BJ (cell line): ENCODE results near the gene TMEM248. TPM values are rescaled to one million over a fixed set of nuclear protein-coding genes. Genes with fewer than 3 reads are reported as not detected.
"Not testable (repeated sequence)": the region's sequence is repeated elsewhere in the genome, so short reads cannot be mapped to it uniquely, and the experiment has no call there.

Source experiments
- CTCF ChIA-PET: fragments of 350-600 bp; formaldehyde crosslinking; extraction: SDS; loops from one replicate; lab custom pipeline; 2021; ENCODE audit warnings: antibody characterized with exemption, inconsistent platforms; lab: Yijun Ruan, JAX
- POLR2A ChIA-PET: fragments of 300-600 bp; sonication (Branson Sonifier 250); formaldehyde crosslinking; extraction: SDS; loops from one replicate; lab custom pipeline; 2021; ENCODE audit warnings: antibody characterized with exemption; lab: Charles Lee
- DNase-seq: peaks from one replicate; pipeline ENCODE4 v3.0.0-alpha.2; 2011; ENCODE audit warnings: low read depth
- H3K27me3 ChIP-seq: 2 replicates; pipeline ENCODE4 v1.6.0; 2011; ENCODE audit warnings: low read length; ENCODE audit not compliant: control insufficient read depth, insufficient read depth
- H3K36me3 ChIP-seq: 2 replicates; pipeline ENCODE4 v1.5.1; 2011; ENCODE audit warnings: low read length; ENCODE audit not compliant: control insufficient read depth, insufficient read depth
- H3K4me3 ChIP-seq: 2 replicates; pipeline ENCODE4 v1.5.1; 2011; ENCODE audit warnings: low read depth, mild to moderate bottlenecking, control low read depth, low read length
- polyA plus RNA-seq: library from polyadenylated mRNA; depleted of rRNA; stranded (reverse); fragments of >200 nt; gene quantifications from 2 replicates; pipeline ENCODE4 v1.2.3, GENCODE V29; 2011
- TF ChIP-seq, protein P1 (sequence below): IDR thresholded peaks from 2 replicates; pipeline ENCODE4 v1.5.1; 2011; ENCODE audit warnings: low read depth, mild to moderate bottlenecking, control low read depth, inconsistent platforms, low read length, moderate library complexity; ENCODE audit not compliant: insufficient read depth

Gene TMEM248
- polyA plus RNA-seq, 1 experiment, result 281 TPM

DNA sequence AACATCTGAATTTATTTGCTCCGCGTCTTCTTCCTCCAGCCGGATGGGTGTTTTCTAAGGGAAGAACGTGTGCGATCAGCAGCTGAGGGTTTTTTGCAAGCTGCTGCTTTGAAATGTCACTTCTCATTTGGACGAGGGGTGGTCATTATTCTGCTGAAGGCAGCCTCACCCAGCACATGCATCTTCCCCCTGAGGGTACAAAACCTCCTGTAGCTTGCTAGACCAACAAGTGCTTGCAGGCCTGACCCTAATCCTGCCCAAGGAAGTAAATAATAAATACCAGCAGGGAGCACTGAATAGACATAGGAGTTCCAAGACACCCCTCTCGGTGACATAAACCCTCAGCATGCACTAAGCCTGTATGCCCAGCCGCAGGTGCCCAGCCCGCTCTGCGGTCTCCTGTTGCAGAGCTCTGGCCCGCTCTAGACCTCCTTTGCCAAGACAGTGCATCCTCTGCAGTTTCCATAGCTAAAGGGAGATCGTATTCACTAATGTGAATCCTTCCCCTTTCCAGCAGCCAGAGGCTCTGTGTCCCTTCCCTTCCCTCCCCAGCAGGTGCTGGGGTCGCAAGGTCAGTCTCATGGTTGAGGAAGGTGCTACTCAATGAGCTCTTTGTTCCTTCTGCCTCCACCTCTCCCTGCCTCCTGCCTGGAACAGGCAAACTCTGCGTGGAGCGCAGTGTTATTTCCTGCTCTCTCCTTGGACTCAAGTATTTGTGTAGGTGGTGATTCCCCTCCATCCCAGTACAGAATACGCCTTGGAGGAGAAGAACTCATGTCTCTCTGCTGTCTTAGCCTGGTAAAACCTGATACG lies 37.7 kb downstream of the TMEM248 start:
- ChIA-PET POLR2A (no interaction called here), CTCF (no interaction called here)
- TF ChIP-seq, protein P1, sequence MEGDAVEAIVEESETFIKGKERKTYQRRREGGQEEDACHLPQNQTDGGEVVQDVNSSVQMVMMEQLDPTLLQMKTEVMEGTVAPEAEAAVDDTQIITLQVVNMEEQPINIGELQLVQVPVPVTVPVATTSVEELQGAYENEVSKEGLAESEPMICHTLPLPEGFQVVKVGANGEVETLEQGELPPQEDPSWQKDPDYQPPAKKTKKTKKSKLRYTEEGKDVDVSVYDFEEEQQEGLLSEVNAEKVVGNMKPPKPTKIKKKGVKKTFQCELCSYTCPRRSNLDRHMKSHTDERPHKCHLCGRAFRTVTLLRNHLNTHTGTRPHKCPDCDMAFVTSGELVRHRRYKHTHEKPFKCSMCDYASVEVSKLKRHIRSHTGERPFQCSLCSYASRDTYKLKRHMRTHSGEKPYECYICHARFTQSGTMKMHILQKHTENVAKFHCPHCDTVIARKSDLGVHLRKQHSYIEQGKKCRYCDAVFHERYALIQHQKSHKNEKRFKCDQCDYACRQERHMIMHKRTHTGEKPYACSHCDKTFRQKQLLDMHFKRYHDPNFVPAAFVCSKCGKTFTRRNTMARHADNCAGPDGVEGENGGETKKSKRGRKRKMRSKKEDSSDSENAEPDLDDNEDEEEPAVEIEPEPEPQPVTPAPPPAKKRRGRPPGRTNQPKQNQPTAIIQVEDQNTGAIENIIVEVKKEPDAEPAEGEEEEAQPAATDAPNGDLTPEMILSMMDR, result no peak
- H3K36me3 ChIP-seq, result peaks cover 14% of the 10 kb centered on the region
- DNase-seq, result no peak
- H3K4me3 ChIP-seq, result no peak overlapping the region
- H3K27me3 ChIP-seq, result no peaks in the 10 kb centered on the region

DNA sequence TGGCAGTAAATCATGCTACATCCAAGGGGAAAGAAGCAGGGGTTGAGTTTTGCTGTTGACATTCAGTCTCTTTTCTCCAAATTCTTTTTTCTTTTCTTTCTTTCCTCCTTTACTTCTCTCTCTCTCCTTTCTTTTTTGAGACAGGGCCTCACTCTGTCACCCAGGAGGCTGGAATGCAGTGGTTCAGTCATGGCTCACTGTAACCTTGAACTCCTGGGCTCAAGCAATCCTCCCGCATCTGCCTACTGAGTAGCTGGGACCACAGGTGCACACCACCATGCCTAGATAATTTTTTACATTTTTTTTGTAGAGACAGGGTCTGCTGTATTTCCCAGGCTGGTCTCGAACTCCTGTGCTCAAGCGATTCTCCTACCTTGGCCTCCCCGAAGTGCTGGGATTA lies 39.2 kb downstream of the TMEM248 start:
- ChIA-PET POLR2A (no interaction called here), CTCF (no interaction called here)
- DNase-seq, result no peak
- Histone ChIP-seq H3K27me3 (no peaks in the 10 kb centered on the region), H3K36me3 (peaks cover 12% of the 10 kb centered on the region), H3K4me3 (no peak overlapping the region)
- TF ChIP-seq, protein P1, result no peak

DNA sequence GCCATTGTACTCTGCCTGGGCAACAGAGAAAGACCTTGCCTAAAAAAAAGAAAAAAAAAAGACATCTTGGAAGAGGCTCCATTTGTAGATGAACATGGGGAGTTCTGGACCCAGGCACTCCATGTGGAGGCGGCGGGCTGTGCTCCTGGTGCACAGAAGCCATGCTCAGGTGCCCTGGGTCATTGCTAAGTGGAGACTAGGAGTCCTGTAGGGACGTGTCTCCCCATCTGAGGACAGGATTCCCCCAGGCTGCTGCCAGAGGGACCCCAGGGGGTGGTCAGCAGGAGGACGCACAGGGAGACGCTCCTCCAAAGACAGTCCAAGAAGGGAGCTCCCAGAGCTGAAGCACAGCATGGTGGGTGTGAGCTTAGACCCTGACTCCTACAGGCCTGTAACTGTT lies 40.1 kb downstream of the TMEM248 start:
- H3K36me3 ChIP-seq, result peaks cover 7% of the 10 kb centered on the region; the same call in 1 of the 2 replicates
- TF ChIP-seq, protein P1, result no peak
- no peaks in the 10 kb centered on the region for H3K27me3 ChIP-seq
- ChIA-PET CTCF (no interaction called here), POLR2A (no interaction called here)
- H3K4me3 ChIP-seq, result no peak overlapping the region
- no peak for DNase-seq

DNA sequence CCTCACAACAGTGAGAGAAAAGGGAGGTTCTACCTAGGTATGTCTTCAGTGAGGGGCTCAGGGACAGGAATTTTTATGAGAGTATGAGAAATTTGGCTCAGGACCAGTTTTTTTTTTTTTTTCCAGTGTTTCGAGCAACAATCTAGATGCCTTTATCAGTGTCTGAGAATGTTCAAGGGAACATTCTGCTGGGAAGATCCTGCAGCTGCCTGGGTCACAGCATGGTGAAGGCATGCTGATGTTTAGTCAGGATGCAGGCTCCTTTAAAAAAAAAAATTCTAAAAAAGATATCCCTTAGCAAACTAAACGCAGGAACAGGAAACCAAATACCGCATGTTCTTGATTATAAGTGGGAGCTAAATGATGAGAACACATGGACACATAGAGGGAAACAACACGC lies 43.4 kb downstream of the TMEM248 start:
- CTCF ChIA-PET, result no interaction called here

DNA sequence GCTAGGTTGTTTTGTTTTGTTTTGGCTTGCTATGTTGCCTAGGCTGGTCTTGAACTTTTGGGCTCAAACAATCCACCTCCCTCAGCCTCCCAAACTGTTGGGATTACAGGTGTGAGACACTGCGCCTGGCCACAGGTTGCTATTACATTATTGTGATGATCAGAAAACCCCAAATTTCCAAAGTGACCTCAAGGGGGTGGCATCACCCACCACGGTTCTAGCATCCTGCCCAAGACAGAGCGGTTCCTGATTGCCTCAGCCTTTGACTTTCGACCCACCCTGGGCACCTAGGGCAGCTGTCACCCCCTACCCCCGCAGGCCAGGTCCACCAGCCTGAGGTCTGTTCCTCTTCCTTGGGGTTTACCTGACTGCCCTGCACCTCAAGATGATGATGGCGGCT lies 46.0 kb downstream of the TMEM248 start:
- no peak for DNase-seq
- no peak overlapping the region for H3K4me3 ChIP-seq
- CTCF ChIA-PET, result no interaction called here
- no peaks in the 10 kb centered on the region for H3K27me3 ChIP-seq
- no peaks in the 10 kb centered on the region for H3K36me3 ChIP-seq
- TF ChIP-seq, protein P1, result no peak
- POLR2A ChIA-PET, result no interaction called here

More for the DNA sequence above, 43.4 kb downstream of the TMEM248 start:
- TF ChIP-seq, protein P1, result no peak
- Histone ChIP-seq H3K36me3 (0 out of 2 replicates have a peak, but pooled peaks cover 1% of the 10 kb centered on the region), H3K27me3 (no peaks in the 10 kb centered on the region), H3K4me3 (no peak overlapping the region)
- POLR2A ChIA-PET, result interaction anchor here (0.7 kb wide), 1 partner anchor 31 kb away, joined by 5 read pairs; the partner anchor contains the start of gene SBDS
- DNase-seq, result peak; percentile 67

DNA sequence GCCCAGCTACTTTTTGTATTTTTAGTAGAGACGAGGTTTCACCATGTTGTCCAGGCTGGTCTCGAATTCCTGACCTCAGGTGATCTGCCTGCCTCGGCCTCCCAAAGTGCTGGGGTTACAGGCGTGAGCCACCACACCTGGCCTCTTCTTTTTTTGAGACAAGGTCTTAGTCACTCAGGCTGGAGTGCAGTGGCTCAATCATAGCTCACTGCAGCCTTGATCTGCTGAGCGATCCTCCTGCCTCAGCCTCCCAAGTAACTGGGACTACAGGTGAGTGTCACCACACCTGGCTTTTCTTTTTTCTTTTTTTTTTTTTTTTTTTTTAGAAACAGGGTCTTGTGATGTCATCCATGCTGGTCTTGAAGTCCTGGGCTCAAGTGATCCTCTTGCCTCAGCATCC lies 48.0 kb downstream of the TMEM248 start:
- CTCF ChIA-PET, H3K4me3 ChIP-seq, DNase-seq, H3K27me3 ChIP-seq, POLR2A ChIA-PET, H3K36me3 ChIP-seq: not testable (repeated sequence)
